ENCODE data around the gene HOXA7.

Gene HOXA7

DNA sequence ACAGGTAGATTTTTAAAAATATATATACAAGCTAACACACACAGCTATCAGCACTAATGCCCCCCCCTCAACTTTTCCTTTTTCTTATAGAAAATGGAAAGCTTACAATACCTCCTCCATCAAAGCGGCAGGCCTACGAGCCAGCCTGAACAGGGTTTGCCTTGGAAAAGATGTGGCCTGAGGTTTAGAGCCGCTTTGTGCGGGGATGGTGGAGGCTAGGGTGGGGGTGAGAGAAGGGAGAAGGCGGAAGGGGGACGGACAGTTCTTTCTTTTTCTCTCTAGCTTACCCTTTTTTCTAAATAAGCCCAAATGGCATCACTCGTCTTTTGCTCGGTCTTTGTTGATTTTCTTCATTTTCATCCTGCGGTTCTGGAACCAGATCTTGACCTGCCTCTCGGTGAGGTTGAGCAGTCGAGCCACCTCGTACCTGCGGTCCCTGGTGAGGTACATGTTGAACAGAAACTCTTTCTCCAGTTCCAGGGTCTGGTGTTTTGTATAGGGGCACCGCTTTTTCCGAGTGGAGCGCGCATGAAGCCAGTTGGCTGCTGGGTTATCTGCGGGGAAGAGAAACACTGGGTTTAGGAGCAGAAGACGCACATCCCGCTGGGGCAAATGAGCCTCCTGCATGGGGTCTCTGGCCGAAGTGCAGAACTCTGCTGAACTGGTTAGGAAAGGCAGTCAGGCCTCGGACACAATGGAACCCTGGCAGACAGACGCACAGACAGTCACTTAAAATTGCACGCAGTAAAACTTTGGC lies 7.0 kb upstream of the HOXA7 start:
- TF ChIP-seq ZNF600 (tag by site-specific recombination; IDR thresholded peaks at IDR 0.05) (0 out of 2 replicates have a peak, but pooled peaks have one; percentile 15), ZSCAN4 (tag by site-specific recombination; IDR thresholded peaks at IDR 0.05) (no peak), ZNF843 (tag by site-specific recombination; IDR thresholded peaks at IDR 0.05) (no peak), PRDM1 (tag by site-specific recombination; IDR thresholded peaks at IDR 0.05) (0 out of 2 replicates have a peak, but pooled peaks have one; percentile 29), ZNF132 (tag by site-specific recombination; IDR thresholded peaks at IDR 0.05; ENCODE audit: borderline replicate concordance) (no peak)
- TF ChIP-seq, protein P1, sequence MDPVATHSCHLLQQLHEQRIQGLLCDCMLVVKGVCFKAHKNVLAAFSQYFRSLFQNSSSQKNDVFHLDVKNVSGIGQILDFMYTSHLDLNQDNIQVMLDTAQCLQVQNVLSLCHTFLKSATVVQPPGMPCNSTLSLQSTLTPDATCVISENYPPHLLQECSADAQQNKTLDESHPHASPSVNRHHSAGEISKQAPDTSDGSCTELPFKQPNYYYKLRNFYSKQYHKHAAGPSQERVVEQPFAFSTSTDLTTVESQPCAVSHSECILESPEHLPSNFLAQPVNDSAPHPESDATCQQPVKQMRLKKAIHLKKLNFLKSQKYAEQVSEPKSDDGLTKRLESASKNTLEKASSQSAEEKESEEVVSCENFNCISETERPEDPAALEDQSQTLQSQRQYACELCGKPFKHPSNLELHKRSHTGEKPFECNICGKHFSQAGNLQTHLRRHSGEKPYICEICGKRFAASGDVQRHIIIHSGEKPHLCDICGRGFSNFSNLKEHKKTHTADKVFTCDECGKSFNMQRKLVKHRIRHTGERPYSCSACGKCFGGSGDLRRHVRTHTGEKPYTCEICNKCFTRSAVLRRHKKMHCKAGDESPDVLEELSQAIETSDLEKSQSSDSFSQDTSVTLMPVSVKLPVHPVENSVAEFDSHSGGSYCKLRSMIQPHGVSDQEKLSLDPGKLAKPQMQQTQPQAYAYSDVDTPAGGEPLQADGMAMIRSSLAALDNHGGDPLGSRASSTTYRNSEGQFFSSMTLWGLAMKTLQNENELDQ (tag by site-specific recombination; IDR thresholded peaks at IDR 0.05; ENCODE audit: low read depth) = no peak
- TF ChIP-seq, protein P2, sequence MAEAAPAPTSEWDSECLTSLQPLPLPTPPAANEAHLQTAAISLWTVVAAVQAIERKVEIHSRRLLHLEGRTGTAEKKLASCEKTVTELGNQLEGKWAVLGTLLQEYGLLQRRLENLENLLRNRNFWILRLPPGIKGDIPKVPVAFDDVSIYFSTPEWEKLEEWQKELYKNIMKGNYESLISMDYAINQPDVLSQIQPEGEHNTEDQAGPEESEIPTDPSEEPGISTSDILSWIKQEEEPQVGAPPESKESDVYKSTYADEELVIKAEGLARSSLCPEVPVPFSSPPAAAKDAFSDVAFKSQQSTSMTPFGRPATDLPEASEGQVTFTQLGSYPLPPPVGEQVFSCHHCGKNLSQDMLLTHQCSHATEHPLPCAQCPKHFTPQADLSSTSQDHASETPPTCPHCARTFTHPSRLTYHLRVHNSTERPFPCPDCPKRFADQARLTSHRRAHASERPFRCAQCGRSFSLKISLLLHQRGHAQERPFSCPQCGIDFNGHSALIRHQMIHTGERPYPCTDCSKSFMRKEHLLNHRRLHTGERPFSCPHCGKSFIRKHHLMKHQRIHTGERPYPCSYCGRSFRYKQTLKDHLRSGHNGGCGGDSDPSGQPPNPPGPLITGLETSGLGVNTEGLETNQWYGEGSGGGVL (tag by site-specific recombination; IDR thresholded peaks at IDR 0.05) = no peak
- peaks cover 19% of the 10 kb centered on the region for H3K4me1 ChIP-seq (ENCODE audit: control insufficient read depth, insufficient read depth, low read length)
- peaks cover 18 to 35% of the 10 kb centered on the region in 2 experiments for H3K36me3 ChIP-seq (ENCODE audit: control insufficient read depth in 2 of 2, insufficient read depth in 1 of 2, low read length in 2 of 2)
- H3K27ac ChIP-seq (ENCODE audit: extremely low read depth, low read depth, low read length) = peak overlapping the region; percentile 100
- ChIA-PET CTCF (interaction anchor here (0.5 to 3.7 kb wide), 12 partner anchors 13 to 1271 kb away, joined by 3 to 50 read pairs (median 4); partner anchors contain the start of genes HOXA5 and HOXA6), POLR2A (interaction anchor here (0.8 to 4.1 kb wide), 10 partner anchors 9 to 1306 kb away, joined by 3 to 42 read pairs (median 5); partner anchors contain the start of genes HOXA11, HOXA3, HOXA5 and HOXA6)
- peak overlapping the region; percentile 76 for H3K4me3 ChIP-seq (ENCODE audit: low read depth, low read length)
- H3K9me3 ChIP-seq (ENCODE audit: control insufficient read depth, insufficient read depth, low read depth, low read length) = no peaks in the 10 kb centered on the region

DNA sequence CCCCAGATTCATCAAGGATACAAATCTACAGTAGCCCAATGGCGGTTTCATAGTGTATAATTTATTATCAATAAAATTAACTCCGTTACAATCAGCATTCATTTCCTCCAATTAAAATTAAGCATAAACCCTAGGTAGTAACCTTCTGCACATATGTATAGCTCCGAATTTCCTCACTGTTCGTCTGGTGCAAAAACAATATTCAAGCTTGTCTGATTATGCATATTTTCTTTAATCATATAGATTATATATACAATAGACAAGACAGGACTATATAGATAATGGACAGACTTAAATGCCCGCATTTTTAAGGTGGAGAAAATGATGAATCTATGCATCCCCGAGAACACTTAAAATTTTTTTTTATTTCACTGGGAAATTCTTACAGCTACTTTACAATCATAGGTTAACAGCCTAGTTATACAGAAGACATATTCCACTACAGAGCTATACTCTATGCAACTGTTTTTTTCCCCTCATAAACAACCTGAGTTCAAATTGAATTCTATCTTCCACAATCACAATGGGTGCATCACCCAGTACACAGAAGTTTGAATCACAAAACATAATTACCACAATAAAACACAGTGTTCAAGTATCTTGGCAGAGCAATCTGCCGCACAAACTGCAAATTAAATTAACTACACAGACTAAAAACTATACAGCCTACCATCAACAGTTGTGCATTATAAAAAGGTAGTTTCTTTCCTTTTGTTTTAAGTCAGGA lies 6.2 kb upstream of the HOXA7 start:
- H3K36me3 ChIP-seq (ENCODE audit: control insufficient read depth in 2 of 2, insufficient read depth in 1 of 2, low read length in 2 of 2) = peaks cover 18 to 28% of the 10 kb centered on the region in 2 experiments
- peak overlapping the region; percentile 100 for H3K27ac ChIP-seq (ENCODE audit: extremely low read depth, low read depth, low read length)
- no peaks in the 10 kb centered on the region for H3K9me3 ChIP-seq (ENCODE audit: control insufficient read depth, insufficient read depth, low read depth, low read length)
- ChIA-PET POLR2A (interaction anchor here (0.8 to 4.1 kb wide), 16 partner anchors 8 to 1306 kb away, joined by 3 to 42 read pairs (median 4); partner anchors contain the start of genes HOXA11, HOXA3, HOXA5 and HOXA6), CTCF (interaction anchor here (0.5 to 3.7 kb wide), 17 partner anchors 9 to 1300 kb away, joined by 3 to 50 read pairs (median 4); partner anchors contain the start of genes HOXA5 and HOXA6)
- H3K4me1 ChIP-seq (ENCODE audit: control insufficient read depth, insufficient read depth, low read length) = peaks cover 19% of the 10 kb centered on the region
- peak overlapping the region; percentile 76 for H3K4me3 ChIP-seq (ENCODE audit: low read depth, low read length)
- no peak for TF ChIP-seq MEIS1 (CRISPR knock-in tag; IDR thresholded peaks at IDR 0.05; ENCODE audit: borderline replicate concordance)
- TF ChIP-seq, protein P3, sequence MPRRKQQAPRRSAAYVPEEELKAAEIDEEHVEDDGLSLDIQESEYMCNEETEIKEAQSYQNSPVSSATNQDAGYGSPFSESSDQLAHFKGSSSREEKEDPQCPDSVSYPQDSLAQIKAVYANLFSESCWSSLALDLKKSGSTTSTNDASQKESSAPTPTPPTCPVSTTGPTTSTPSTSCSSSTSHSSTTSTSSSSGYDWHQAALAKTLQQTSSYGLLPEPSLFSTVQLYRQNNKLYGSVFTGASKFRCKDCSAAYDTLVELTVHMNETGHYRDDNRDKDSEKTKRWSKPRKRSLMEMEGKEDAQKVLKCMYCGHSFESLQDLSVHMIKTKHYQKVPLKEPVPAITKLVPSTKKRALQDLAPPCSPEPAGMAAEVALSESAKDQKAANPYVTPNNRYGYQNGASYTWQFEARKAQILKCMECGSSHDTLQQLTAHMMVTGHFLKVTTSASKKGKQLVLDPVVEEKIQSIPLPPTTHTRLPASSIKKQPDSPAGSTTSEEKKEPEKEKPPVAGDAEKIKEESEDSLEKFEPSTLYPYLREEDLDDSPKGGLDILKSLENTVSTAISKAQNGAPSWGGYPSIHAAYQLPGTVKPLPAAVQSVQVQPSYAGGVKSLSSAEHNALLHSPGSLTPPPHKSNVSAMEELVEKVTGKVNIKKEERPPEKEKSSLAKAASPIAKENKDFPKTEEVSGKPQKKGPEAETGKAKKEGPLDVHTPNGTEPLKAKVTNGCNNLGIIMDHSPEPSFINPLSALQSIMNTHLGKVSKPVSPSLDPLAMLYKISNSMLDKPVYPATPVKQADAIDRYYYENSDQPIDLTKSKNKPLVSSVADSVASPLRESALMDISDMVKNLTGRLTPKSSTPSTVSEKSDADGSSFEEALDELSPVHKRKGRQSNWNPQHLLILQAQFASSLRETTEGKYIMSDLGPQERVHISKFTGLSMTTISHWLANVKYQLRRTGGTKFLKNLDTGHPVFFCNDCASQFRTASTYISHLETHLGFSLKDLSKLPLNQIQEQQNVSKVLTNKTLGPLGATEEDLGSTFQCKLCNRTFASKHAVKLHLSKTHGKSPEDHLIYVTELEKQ (tag by site-specific recombination; IDR thresholded peaks at IDR 0.05; ENCODE audit: borderline replicate concordance) = no peak
- TF ChIP-seq ZNF473 (tag by site-specific recombination; IDR thresholded peaks at IDR 0.05) = no peak
- TF ChIP-seq ZNF433 (tag by site-specific recombination; IDR thresholded peaks at IDR 0.05; ENCODE audit: low read depth) = no peak
- TF ChIP-seq OVOL3 (tag by site-specific recombination; IDR thresholded peaks at IDR 0.05) = peak; percentile 46; the same call in 1 of the 2 replicates
- TF ChIP-seq ZNF549 (tag by site-specific recombination; IDR thresholded peaks at IDR 0.05) = no peak
- no peak for TF ChIP-seq ZNF529 (tag by site-specific recombination; IDR thresholded peaks at IDR 0.05; ENCODE audit: insufficient replicate concordance)
- TF ChIP-seq, protein P4, sequence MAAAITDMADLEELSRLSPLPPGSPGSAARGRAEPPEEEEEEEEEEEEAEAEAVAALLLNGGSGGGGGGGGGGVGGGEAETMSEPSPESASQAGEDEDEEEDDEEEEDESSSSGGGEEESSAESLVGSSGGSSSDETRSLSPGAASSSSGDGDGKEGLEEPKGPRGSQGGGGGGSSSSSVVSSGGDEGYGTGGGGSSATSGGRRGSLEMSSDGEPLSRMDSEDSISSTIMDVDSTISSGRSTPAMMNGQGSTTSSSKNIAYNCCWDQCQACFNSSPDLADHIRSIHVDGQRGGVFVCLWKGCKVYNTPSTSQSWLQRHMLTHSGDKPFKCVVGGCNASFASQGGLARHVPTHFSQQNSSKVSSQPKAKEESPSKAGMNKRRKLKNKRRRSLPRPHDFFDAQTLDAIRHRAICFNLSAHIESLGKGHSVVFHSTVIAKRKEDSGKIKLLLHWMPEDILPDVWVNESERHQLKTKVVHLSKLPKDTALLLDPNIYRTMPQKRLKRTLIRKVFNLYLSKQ (tag by site-specific recombination; IDR thresholded peaks at IDR 0.05; ENCODE audit: borderline replicate concordance) = no peak
- TF ChIP-seq OSR2 (tag by site-specific recombination; IDR thresholded peaks at IDR 0.05) = peak; percentile 71; the same call in 1 of the 2 replicates
- TF ChIP-seq ZNF121 (tag by site-specific recombination; IDR thresholded peaks at IDR 0.05) = no peak
- TF ChIP-seq ZNF660 (tag by site-specific recombination; IDR thresholded peaks at IDR 0.05) = no peak
- no peak for TF ChIP-seq ZFP37 (tag by site-specific recombination; IDR thresholded peaks at IDR 0.05)
- no peak for TF ChIP-seq ZNF2 (tag by site-specific recombination; IDR thresholded peaks at IDR 0.05)
